ENCODE measurements around the gene CLEC16A.

The CLEC16A gene

DNA sequence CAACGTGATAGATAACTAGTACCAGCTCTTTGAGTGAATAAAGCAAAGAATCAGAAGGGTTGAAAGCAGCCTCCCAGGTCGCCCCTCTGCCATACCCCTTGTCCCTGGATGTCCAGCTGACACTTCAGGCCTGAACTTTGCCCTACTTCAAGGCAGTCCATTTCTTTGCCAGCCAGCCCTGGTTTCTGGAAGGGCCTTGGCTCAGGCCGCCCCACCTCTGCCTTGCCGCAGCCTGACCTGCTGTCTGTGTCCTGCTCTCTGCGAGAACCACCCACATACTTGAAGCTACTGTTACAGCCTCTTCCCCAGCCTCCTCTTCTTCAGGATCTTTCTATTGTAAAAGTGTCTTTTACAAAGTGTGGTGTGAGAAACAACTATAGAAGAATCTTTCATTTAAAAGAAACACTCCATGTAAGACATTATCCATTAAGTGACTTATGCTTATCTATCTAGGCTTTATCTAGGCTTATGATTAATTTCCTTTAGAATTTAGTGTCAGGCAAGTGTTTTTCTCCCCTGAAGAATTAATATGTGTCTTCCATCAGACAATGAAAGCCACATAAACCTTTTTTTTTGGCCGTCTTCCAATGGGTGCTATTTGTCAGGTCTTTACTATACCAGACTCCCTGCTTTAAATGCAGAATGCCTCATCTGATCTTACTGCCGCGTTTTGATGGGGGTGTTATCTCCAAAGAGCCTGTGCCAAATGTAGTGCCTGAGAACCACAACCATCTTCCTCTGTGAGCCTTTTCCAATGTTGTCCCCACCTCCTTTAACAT lies 177.7 kb downstream of the CLEC16A start:
- no peak for DNase-seq (ENCODE audit: low spot score)

- DNase-seq (ENCODE audit: low spot score): no peak
Measured at GRCh38 chr16:11123666-11124065, 179.3 kb downstream of the CLEC16A start.

DNA sequence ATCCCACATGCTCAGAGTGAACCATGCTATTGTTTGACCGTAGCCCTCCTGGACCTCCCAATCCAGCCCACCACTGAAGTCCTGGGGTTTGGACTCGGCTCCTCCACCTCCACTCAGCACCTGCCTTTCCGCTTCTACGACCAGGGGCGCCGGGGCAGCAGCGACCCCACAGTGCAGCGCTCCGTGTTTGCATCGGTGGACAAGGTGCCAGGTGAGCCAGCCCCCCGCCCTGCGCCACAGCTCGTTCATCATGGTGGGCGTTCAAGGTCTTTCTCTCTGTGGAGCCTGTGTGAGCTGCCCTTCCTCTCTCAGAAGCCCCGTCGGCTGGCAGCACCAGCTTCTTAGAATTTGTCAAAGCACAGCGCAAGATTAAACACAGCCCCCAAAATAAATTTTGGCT lies 181.6 kb downstream of the CLEC16A start:
- DNase-seq (ENCODE audit: low spot score): no peak

DNA sequence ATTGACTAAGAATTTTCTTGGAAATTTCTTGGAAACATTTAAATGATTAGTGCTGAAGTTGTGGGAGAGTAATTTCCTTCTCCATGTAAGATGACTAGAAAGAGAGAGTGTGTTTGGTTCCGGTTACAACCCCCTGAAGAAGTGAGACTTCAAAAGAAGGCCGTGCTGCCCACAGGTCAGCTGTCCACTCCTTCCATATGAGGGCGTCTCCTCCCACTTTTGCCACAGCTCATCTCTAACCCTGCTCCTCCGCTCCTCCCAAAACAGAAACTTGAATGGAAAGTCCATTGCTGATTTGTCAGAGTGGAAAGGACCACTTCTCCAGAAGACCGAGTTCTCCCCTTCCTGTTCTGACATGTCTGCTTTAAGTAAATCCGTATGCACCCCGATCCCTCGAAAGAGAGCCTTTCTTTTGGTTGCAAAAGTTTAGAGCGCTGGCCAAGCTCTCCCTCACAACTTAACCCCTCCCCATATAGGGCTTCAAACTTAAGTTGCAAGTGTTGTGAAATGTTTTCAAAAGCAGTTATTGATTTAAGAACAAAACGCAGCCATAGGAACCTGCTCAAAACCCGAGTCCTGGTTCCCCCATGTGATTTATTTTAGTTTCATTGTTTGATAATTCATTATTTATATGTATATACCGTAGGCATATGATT lies 182.2 kb downstream of the CLEC16A start:
- no peak for DNase-seq (ENCODE audit: low spot score)

DNA sequence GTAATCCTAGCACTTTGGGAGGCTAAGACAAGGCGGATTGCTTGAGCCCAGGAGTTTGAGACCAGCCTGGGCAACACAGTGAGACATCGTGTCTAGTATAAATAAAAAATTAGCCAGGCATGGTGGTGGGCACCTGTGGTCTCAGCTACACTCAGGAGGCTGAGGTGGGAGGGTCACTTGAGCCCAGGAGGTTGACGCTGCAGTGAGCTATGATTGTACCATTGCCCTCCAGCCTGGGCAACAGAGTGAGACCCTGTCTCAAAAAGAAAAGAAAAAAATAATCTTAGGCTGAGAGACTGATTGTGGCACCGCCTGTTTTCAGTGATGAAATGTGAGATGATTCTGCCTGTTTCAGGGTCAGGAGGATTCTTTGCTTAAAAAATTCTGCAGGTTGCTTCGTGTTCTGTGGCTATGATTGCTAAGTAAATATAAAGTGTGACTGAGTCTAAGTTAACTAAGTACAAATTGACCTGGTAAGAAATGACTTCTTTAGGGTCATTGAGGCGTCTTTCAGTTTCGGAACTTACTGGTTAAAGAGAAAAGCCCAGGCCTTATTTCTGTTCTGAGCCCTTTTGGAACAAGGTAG lies 183.3 kb downstream of the CLEC16A start:
- DNase-seq (ENCODE audit: low spot score): no peak

GRCh38 chr16:11128211-11129141 lies 184.1 kb downstream of the CLEC16A start:
- DNase-seq (ENCODE audit: low spot score): no peak

GRCh38 chr16:11129378-11129781 lies 185.0 kb downstream of the CLEC16A start:
- DNase-seq (ENCODE audit: low spot score): no peak

GRCh38 chr16:11130978-11131665 lies 186.8 kb downstream of the CLEC16A start:
- DNase-seq (ENCODE audit: low spot score): no peak

DNA sequence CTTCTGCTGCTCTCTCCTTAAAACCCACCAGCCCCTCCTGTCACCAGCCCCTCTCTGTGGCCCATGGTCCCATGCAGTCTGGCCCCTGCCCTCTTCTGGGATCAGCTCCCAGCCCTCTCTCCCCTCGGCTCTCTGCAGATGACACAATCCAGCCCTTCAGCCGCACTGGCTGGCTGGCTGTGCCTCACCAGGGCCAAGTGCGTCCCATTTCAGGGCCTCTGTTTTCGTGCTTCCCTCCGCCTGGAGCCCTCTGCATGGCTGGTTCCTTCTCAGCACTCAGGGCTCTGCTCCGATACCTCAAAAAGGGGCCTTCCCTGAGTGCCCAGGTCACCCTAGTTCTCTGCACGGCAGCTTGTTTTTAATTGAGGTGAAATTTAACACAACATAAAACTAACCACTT lies 187.3 kb downstream of the CLEC16A start:
- no peak for DNase-seq (ENCODE audit: low spot score)

GRCh38 chr16:11133344-11133943 lies 189.1 kb downstream of the CLEC16A start:
- DNase-seq (ENCODE audit: low spot score): no peak

GRCh38 chr16:11134722-11135463 lies 190.5 kb downstream of the CLEC16A start:
- no peak for DNase-seq (ENCODE audit: low spot score)

DNA sequence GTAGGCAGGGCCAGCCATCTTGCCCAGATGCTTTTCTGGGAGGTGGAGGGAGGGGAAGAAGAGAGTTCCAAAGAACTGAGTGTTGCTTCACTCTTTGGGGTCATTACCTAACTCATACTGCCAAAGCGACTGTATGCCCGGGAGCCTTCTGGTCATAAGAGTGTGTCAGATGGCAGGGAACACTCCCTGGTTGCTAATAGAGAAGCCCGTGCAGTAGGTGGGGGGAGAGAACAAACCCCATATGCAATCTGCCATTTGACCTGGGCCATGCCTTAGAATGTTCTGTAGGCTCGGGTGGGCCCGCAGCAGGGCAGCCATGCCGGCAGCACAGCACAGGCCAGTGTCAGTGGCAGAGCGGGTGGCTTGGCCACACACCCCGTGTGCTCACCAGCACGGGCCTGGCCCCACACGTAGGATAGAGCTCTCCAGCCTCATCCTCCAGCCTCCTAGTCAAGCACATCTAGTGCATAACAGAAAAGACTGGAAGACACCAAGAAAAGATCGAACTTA lies 191.2 kb downstream of the CLEC16A start:
- DNase-seq (ENCODE audit: low spot score): no peak

GRCh38 chr16:11136600-11136999 lies 192.2 kb downstream of the CLEC16A start:
- DNase-seq (ENCODE audit: low spot score): no peak

DNA sequence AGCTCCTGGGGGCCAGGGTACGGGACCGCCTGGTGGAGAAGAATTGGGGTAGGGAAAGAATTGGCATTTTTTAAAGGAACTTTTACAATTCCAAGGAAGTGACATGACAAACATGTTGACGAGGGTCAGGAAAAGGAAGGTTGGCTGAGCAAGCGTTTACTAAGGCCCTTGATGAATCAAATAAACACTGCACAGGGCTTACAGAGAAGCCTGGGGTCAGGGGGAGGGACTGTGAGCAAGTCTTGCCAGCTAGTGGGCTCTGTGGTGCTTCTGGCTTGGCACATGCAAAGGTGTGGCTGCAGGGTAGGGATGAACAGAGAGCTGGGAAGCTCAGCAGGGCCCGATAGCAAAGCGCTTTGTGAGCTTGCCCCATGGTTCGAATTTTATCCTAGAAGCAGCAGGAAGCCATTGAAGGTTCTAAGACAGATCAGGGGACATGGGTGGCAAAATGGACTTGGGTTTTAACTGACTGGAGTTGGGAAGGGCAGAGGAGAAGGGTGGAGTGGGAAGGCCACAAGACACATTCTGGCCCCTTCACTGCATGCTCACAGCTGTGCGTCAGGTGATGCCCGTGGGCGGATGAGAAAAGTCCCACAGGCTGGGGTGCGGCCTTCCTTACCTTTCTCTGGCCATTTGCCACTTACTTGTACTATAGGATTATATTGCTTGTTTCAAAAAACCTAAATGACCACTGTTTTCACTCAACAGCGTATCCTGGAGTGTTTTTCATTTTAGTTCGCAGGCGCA lies 193.8 kb downstream of the CLEC16A start:
- DNase-seq (ENCODE audit: low spot score): no peak

DNA sequence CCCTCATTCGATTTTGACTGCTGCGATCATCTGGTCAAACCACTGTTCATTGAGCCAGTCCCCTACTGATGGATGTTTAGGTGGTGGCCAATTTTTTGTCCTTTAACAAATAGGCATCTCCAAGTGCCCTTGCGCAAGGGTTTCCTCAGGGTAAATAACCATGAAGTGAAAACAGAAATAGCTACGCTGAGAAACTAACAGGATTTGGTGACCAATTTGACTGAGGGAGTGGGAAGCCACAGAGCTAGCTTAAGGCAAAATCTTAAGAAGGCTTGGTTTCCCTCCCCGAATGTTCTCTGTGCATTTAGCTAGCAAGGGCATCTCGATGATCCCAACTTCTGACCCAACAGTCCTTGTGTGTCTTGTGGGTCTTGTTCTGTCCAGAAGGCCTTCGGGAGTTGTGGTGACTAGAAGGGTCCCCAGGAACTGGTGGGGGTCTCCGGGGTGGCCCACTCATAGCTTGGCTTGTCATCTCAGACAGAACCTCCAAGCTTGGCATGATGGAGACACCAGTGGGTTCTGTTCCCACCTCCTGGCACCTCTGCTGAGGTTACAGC lies 194.5 kb downstream of the CLEC16A start:
- DNase-seq (ENCODE audit: low spot score): no peak

GRCh38 chr16:11139326-11140097 lies 195.1 kb downstream of the CLEC16A start:
- no peak for DNase-seq (ENCODE audit: low spot score)

DNA sequence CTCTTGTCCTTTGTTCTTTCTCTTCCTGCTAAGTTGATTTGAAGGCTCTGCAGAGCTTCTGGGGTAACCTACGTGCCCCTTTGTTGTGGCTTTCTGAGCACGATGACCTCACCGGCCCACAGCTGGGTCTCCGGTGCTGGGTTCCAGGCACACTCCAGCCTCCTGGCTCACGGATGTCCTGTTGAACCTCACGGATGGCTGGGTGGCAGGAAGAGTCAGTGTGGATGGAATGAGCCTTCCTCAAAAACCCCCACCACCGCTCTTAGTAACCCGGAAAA lies 195.7 kb downstream of the CLEC16A start:
- no peak for DNase-seq (ENCODE audit: low spot score)

GRCh38 chr16:11140466-11140865 lies 196.1 kb downstream of the CLEC16A start:
- no peak for DNase-seq (ENCODE audit: low spot score)

- DNase-seq (ENCODE audit: low spot score): no peak
Measured at GRCh38 chr16:11140867-11141266, 196.5 kb downstream of the CLEC16A start.
